Activated CD8-positive, alpha-beta memory T cell treated with anti-CD3 and anti-CD28 coated beads, Interleukin-2, amount 50 U/mL, for 4 hours (primary cell): Measurements from ENCODE around the gene ZSCAN2.
"Not testable (repeated sequence)": the region's sequence is repeated elsewhere in the genome, so short reads cannot be mapped to it uniquely, and the experiment has no call there.

ENCODE experiments used
- DNase-seq: peaks from one replicate; pipeline ENCODE4 v3.0.0-alpha.2; 2020

Gene ZSCAN2

DNA sequence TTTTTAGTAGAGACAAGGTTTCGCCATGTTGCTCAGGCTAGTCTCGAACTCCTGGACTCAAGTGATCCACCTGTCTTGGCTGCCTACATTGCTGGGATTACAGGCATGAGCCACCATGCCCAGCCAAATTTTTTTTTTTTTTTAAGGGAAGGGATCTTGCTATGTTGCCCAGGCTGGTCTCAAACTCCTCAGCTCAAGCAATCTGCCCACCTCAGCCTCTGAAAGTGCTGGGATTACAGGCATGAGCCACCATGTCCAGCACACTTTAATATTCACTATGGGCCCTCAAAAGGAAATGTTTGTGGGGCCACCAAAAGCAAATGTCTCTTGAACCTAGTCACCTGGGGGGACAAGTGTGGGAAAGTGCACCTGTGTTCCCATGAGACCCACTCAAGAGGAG, 41.8 kb downstream of the ZSCAN2 start:
- not testable (repeated sequence) for DNase-seq

DNA sequence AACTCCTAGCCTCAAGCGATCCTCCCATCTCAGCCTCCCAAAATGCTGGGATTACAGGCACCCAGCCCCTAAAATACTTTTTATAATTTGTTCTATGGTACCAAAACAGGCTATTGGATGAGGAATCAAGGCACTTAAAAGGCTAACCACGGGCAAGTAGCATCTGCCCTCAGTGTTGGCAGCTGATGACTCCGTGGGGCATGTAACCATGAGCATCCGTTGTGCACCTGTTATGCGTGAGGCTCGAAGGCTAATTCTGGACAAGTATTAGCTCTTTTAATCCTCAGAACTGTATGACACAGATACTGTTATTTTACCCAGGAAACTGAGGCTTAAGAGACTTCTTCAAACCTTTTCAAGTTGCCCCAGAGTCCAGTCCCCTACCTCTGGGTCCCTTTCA, 43.0 kb downstream of the ZSCAN2 start:
- DNase-seq: no peak

DNA sequence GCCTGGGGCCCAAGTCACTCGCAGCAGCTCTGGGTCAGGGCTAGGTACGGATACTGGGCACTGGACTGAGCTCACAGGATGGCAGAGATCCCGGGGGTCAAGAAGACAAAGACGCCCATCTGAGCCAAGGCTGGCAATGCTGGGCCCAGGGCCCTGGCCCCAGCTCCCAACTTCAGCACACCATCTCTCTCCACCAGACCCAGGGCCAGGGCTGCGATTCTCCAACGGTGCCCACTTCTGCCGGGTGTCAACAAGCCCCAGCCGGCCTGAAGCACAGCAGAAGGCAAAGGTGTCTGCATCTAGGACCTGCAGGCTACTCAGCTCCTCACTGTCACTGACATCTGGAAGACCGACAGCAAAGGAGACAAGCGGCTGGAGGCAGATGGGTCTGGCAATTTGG, 44.7 kb downstream of the ZSCAN2 start:
- DNase-seq: no peak

DNA sequence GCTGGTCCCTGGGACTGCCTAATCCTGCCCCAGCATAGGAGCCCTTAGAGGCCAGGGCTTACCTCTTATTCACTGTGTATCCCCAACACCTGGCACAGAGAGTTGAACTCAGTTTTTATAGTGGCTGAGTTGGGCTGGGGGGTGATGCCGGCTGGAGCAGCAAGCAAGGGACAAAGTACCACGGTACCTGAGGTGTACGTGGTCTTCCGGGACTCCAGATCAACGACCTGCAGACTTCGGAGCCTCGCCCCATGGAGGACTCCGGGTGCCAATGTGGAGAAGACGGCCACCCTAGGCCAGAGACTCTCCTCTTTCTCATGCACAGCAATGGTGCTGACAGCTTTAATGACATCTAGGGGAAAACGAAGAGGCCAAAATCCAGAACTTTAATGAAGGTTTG, 45.2 kb downstream of the ZSCAN2 start:
- DNase-seq: no peak

DNA sequence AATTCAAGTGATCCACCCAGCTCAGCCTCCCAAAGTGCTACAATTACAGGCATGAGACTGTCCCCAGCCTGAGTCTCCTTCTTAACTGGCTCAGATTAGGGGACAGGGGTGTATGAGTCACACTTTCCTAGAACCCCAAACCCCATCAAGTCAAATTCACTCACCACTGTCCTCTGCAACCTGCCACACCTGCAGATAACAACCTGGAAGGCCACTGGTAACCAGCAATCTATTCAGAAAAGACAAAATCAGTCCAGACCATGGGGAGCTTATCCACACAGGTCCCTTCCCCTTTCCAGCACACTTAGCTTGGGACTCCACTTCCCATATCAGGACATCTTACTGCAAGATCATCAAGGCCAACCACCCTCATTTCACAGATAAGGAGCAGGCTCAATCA, 46.9 kb downstream of the ZSCAN2 start:
- no peak for DNase-seq

DNA sequence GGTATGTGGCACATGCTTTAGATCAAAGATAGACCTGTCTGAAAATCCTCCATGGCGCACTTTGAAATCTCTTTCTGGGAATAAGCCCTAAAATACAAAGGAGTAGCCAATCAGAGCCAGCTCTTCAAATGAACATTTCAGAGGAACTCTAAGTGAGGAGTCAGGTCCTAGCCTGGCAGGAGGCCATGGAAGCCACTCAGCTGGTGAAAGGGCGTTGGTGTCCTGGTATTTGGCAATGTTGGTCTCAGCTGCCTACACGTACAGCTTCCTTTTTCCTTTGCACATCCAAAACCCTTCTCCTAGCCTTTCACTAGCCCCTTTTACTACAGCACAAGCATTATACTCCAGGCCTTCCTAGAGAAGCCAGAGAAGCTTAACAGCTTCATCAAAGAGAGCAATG, 47.7 kb downstream of the ZSCAN2 start:
- DNase-seq: no peak

DNA sequence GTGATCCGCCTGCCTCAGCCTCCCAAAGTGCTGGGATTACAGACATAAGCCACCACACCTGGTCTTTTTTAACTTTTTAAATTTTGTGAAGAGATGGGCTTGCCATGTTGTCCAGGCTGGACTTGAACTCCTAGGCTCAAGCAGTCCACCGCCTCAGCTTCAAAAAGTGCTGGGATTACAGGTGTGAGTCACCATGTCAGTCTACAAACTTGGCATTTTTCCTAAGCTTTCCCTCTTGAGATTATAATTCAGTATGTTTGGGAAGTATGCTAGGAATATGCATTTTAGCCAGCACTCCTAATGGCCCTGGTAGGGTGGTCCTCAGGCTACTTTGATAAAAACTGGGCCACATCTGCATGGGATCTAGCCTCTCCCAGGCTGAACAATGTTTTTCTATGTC, 48.9 kb downstream of the ZSCAN2 start:
- DNase-seq: no peak

DNA sequence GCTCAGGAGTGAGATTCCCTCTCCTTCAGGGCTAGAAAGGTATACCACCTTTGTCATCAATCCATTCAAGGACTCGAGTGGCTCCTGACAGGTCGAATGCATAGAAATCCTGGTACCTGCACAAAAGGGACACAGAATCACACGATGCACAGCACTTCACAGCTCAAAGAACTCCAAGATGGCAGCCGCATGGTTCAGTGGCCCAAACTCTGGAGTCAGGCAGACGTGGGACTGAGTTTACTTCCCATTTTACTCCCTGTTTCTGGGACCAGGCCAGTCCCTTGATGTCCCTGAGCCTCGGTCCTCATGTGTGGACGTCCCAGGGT, 52.7 kb downstream of the ZSCAN2 start:
- DNase-seq: no peak

DNA sequence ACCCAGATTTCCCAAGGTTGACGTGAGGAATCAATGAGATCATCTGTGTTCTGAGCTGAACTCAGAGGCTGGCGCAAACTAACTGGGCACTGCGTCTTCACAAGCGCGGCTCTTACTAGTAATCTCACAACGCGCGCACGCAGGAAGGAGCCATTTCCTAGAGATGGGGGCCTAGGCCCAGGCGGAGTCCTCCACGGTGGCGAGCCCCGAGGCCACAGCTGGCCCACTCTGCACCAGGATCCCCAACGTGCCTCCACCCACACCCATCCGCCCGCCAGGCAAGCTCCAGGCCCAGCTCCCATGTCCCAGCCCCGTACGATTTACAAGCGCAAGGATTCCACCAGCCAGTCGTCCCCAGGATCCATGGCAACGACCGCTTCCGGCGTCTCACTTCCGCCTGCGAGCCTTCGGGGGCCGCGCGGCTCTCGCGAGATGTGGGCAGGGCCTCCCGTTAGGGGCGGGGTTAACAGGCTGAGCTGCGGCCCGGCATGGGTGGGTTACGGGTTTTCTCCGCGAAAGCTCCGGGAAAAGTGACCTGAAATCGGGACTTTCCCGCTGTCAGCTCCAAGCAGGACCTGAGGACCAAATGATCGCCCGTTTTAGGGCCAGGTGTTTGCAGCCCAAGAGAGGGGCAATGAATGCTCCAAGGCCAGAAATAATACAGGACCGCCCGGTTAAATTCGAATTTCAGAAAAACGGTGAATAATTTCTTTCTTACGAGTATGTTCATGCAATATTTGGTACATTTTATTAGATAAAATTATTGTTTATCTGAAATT, 53.3 kb downstream of the ZSCAN2 start, which contains the start of gene WDR73:
WDR73 (minus strand) TSS at position 374 of the 779 bp plus-strand sequence; CDS start at position 365, 9 bp downstream.
- peak; percentile 99 for DNase-seq

DNA sequence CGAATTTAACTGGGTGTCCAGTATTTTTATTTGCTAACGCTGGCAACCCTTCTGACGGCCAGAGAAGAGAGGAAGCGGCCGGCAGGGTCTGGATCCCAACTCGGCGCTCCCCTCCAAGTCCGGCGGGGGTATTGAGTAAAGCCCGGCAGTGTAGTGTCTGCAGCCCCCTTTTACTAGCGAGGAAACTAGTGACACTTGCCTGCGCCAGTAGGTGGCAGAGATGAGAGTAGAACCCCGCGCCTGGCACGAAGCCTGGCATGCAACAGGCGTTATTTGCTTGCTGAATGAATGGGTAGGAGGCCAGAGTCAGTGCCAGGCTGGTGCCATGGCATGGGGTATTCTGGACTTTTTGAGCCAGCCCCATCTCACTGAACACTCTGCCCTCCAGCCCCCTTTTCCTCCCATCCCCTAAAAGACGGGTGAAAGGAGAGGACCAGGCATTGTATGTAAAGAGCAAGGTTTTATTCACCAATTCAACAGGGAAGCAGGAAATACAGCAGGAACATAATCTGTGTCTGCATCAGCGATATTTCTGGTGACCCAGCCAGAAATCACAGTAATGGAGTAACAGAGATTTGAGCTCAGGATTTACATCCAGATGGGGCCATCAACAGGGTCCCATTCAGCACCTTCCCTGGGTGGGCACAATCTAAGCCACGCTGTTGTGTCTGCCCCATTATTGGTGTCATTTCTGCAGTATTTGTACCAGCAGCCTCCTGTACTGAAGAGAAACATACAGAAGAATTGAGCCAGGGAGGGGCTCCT, 54.1 kb downstream of the ZSCAN2 start:
- DNase-seq: peak; percentile 79

DNA sequence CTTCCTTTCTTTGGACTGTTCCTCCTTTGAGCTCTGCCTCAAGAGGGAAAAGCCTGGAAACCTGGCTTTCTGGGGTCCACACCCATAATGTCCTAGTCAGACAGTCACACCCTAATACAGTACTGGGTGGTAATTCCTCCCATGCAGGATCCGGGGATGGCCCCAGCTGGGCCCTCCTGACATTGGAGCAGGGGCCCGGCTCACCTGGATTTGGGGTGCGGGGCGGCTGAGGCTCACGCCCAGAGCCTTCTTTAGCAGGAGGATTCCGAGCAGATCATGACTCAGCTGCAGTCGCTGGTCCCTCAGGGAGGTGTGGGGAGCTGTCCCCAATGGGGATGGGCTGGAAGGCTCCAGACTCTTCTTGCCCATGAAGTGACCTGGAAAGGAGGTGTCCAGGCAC, 56.2 kb downstream of the ZSCAN2 start:
- no peak for DNase-seq

DNA sequence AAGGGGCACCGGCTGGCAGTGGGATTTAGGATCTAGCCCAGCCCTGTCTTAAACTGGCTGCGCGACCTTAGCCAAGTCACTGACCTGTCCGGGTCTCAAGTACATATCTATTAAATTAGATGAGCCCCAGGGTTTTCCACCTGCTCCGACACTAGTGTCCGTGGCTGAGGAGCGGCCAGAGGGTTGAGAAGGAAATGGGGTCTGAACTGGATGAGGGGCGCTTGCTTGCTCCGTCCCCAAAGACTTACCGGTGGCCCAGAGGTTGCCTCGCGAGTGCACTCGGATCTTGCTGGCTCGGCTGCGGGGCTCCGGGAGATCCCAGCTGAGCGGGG, 56.9 kb downstream of the ZSCAN2 start:
- no peak for DNase-seq

DNA sequence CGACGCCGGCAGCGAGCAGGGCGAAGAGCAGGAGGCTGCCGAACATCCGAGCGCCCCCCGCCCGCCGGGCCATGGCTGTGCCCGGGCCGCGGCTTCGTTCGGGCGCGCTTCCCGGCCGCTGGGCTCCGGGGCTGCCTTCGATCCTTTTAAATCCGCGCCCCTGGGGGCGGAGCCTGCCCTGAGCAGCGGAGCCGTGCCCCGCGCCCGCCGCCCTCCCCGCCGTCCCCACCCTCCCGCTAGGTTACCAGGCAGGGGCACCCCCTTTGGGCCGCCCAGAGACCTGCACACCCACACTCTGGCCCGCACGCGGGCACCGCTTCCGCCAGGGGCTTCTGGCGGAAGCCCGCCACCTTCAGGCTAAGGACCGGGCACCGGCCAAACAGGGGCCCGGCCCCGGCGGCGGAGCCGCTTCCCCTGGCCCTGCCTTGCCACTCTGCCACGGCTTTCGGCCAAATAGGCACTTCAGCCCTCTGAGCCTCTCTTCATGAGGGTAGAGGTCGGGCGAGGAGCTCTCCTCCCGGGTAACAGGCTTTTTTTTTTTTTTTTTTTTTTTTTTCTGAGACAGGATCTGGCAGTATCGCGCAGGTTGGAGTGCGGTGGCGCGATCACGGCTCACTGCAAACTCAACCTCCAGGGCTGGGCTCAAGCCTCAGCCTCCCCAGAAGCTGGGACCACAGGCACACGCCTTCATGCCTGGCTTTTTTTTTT, 57.4 kb downstream of the ZSCAN2 start, which contains the start of gene NMB:
NMB (minus strand) TSS at position 120 of the 708 bp plus-strand sequence; CDS start at position 73, 47 bp downstream.
- peak; percentile 81 for DNase-seq

DNA sequence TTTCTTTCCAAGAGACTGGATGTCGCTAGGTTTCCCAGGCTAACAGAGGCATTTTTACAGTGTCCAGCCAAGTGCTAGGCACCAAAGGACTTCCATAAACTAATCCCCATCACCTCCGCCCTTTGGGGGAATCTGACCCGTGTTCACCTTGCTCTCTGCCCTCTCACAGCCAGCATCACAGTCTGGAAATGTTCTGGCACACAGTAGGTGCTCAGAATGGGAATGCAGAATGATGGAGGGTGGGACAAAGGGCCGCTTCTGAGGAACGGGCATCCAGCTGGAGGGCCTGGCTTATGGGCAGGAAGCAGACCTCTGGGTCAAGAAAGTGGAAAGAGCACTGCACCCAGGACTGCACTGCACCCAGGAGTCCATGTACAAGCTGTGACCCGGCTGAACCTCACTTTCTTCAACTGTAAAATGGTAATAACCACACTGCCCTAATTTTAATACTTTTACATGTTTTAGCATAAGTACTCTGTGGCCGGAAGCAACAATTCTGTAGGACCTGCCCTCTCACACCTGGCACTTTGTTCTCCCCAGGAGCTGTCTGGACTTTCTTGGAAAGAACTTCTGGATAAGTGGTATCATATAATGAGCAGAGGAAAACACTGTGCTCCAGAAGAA, 58.1 kb downstream of the ZSCAN2 start:
- no peak for DNase-seq

DNA sequence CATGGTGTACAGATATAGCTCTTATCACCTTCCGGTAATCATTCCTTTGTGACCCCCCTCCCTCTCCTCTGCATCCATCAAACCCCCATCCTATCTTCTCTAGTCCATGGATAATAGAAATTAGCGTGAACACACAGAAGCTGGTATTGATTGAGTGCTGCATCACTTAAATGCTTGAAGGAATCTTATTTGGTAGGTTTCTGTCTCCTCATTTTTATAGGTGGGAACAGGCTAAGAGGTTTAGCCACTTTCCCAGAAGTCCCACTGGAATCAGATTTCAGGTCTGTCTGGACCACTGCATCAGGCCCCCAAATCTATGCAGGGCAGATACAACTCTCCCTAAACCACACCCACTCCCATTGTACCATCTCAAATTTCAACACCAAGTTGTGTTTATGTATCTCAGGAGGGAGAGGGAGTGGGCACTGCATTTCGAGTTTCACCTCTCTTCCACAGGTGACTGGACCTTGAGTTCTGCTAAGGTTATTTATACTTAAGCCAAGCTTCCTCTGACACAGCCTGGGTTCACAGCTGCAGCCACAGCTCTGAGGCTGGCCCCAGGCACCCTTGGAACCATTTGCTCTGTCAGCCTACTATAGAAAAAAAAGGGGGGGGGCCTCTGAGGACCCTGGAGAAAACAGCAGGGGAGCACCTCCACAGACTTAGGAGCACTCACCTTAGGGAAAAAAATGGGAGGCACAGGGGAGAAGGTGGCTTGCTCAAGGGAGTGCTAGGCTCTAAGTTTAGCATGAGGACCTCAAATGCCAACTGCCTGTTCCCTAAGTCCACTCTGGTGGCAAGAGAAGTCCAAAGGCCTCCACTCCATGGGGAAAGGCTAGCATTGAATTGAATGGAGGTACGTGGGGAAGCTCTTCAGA, 59.3 kb downstream of the ZSCAN2 start:
- no peak for DNase-seq

DNA sequence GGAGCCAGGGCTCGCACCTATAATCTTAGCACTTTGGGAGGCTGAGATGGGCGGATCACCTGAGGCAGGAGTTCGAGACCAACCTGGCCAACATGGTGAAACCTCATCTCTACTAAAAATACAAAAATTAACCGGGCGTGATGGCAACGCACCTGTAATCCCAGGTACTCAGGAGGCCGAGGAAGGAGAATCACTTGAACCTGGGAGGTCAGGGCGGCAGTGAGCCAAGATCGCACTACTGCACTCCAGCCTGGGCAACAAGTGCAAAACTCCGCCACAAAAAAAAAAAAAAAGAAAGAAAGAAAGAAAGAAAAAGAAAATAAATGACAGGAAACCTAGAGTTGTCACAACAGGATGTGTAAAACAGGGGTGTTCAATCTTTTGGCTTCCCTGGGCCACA, 60.2 kb downstream of the ZSCAN2 start:
- no peak for DNase-seq

DNA sequence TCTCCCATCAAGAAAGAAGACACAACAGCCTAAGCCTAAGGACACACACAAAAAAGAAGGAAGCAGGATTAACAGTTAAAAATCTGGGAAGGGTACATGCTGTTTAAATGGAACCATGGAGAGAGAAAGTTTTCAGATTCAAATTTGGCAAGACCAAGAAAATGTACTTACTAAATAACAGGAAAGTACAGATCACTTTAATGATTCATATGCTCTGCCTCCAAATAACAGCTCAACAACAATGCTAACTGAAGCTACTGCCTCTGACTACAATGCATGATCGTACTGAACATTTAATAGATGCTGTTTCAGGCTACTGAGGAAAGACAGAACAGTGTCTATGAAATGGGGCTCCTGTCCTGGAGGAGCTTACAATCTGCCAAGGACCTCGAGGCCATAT, 65.6 kb downstream of the ZSCAN2 start:
- DNase-seq: no peak

DNA sequence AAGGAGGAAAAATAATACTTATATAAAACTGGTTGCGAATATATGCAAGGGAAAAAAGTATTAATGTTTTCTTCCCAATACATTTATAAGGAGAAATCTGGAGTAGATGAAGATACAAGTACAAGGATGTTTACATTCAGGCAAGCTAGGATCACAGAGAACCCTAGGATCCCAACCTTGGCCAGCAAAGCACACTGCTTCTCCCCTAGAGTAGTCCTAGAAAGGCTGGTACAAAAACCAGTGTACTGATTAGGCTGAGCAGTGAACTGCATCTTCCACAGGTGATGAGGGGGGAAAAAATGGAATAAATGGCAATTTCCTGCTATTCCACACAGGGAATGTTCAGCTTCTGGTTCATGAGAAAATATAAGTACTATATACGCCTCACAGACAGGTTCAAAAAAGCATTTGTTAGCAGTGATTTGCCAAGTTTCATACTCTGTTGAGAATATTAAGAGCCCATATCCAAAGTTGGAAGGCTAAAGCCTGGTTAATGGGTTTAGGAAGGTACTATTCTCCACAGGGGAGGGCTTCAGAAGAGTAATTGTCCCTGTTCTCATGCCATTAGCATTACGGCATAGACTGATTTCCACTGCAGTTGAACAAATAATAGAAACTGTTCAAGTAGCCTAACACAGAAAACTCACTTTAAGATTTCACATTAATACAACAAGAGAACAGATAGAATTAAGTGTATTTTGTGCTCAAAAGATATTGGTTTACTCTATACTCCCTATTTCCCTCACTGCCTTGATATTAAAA, 67.6 kb downstream of the ZSCAN2 start:
- DNase-seq: no peak

DNA sequence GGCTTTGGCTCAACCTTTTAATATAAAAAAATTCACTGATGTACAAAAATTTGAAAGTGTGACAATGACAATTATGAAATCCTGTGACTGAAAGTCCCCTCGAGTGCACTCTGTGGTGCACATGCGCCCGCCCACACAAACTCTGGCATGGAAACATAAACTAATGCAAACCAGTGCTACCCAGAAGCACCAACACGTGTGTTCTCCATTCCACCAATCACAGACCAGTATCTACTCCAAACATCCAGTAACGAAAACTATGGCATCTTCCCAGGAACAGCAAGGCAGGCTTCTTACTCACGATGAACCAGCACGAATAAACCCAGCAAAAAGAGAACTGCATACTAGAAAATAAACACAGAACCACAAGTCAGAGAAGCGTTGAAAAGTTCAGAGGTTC, 68.9 kb downstream of the ZSCAN2 start:
- DNase-seq: no peak

DNA sequence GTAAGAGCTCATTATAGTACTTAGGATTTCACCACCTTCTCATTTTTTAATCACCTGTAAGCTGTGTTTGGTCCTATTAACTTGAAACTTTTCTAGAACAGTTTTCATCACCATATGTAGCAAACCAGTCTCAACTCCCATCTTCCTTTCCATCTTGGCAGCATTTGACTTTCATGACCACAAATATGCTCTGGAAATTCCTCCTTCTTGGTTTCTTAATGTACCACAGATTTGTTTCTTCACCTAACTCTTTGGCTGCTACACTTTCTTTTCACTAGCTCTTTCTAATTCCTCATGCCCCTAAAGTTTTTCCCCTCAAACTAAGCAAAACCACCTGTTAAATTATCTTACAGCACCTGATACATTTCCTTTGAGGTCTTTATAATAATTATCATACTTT, 70.4 kb downstream of the ZSCAN2 start:
- no peak for DNase-seq
